ENCODE measurements around the gene KIF1A.
"Not testable (repeated sequence)": the region's sequence is repeated elsewhere in the genome, so short reads cannot be mapped to it uniquely, and the experiment has no call there.

Gene KIF1A

GRCh38 chr2:240701091-240701735 lies 118.8 kb downstream of the KIF1A start:
- no peak for DNase-seq (ENCODE audit: extremely low read depth, low read depth)
- no peak for TF ChIP-seq CTCF (IDR thresholded peaks at IDR 0.05; ENCODE audit: low read depth, low read length)

DNA sequence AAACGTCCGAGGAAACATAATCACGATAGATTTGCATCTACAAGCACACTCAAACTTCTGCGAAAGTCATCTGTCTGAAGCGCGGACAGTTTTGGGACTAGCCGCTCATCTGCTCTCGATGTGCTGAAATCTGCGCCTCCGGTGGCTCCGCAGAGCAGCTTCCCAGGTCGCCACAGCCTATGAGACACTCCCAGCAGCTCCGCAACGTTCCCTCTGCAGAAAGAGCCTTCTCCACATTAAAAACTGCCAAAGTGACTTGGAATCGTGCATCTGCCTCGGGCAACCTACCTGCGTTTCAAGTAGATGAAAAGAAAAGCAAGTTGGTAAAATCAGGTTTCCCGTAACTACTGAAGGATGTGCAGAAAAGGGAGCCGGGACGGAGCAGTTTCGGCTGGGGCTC lies 119.4 kb downstream of the KIF1A start:
- not testable (repeated sequence) for DNase-seq (ENCODE audit: extremely low read depth, low read depth)

DNA sequence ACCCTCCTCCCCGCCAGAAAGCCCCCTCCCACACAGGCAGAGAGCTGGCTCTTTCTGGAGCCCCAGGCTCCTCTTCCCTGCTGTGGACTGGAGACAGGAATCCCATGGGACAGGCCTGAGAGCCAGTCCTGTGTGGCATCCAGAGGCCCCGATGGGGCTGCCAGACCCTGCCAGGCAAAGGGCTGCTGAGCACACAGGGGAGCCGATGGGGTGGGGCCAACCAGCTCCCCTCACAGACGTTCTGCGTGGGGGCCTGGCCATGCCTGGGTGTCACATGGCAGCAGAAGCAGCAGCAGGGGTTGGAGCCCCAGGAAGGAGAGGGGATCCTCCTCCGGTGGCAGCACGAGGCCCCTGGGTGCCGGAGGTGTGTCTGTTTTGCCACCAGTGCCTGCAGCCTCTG lies 120.2 kb downstream of the KIF1A start:
- not testable (repeated sequence) for DNase-seq (ENCODE audit: extremely low read depth, low read depth)

DNA sequence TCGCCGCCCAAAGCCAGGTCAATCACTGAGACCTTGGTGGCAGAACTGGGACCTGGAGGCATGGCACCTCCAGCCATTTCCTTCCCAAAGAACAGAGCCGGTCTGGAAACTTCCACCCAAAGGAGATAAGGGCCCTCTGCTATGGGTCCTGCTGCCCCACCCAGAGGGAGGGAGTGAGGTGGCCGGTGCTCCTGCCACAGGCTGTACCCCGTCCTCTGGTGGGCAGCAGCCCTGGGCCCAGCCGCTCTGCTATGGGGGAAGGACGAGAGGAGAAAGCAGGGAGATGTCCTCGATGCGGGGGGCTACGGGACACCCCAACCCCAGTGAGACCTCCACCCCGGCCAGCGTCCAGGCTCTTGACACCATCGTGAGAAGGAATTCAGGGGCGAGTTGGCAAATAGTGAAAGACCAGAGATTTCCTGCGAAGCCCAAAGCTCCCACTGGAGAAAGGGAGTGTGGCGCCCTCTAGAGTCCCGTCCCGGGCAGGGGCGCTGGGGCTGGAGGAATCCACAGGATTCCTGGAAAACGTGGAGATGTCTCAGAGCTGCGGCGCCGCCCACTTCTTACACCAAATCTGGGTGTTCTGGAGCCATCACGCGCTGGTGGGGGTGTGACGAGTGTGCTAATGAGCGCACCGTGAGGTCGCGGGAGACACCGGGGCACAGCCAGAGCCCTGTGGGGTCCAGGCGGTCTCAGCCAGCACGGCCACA lies 121.0 kb downstream of the KIF1A start:
- DNase-seq (ENCODE audit: extremely low read depth, low read depth), result not testable (repeated sequence)

DNA sequence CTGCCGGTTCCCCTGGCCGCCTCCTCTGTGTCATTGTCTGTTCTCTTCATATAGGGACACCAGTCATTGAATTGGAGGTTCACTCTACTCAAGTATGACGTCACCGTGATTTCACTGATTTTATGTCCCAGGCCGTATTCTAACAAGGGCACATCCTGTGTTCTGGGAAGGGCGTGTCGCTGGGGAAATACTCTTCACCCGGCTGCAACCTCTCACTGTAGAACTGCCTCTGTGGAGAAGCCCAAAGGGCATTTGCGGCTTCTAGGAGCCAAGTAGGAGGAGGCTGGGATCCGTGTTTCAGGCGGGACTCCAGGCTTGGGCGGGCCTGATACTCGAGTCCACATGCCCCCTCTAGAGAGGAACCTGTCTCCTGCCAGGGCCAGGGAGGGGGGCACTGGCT lies 123.5 kb downstream of the KIF1A start:
- DNase-seq (ENCODE audit: extremely low read depth, low read depth), result not testable (repeated sequence)

- not testable (repeated sequence) for DNase-seq (ENCODE audit: extremely low read depth, low read depth)
Measured at GRCh38 chr2:240695593-240695992, 124.4 kb downstream of the KIF1A start.

DNA sequence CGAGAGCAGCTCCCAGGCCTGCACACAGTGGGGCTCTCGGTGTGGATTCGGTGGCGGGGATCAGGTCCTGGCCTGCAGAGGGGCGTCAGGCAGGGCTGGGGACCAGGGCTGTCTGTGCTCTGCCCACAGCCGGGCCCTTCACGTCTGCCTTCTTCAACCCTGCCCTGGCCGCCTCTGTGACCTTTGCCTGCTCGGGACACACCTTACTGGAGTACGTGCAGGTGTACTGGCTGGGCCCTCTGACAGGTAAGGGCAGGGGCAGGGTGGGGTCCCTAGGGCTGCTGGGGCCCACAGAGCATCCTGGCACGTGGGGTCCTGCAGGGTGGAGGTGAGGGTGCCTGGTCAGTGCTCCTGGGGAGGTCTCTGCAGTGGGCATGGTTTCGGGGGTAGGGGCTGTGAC lies 125.7 kb downstream of the KIF1A start:
- not testable (repeated sequence) for DNase-seq (ENCODE audit: extremely low read depth, low read depth)

DNA sequence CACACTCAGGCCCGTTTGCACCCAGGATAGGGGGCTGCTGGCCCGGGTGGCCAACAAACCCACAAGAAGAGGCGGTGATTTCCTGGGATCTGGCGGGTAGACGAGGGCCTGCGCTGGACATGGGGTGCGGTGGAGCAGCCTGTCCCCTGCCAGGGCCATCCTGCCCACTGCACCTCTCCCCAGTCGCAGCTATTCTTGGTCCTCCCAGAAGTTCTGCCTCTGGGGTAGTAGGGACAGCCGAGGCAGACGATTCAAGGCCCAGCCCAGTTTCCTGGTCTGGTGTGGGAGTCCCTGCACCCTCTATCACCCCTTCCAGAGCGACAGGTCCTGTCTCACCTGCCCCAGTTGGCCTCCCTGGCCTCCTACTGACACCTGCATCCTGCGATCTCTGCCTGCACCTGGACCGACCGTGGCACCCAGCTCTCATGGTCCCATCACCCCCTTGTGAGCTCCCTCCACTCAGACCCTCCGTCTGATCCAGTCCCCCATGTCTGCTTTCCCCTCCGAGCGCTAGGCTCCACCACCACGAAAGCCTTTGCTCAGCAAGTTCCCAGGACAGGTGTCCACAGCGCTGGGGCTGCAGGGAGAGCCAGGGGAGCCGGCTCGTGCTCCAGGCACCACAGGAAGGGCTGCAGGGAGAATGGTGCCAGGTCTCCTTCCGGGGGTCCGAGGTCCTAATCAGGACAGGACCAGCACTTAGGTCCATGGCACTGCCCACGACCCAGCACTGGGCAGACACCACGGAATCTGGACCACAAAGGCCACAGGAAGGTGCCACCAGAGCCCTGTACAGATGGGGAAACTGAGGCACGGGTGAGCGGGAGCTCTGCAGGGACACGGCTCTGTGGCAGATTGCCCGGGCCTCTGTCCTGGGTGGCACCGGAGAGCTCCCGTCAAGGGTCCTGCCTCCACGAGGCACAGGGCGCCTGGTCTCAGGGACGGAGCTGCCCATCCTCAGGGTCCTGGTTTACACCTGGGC lies 127.1 kb downstream of the KIF1A start:
- not testable (repeated sequence) for DNase-seq (ENCODE audit: extremely low read depth, low read depth)

GRCh38 chr2:240691631-240692420 lies 128.2 kb downstream of the KIF1A start, which contains the start of gene AQP12A:
AQP12A (plus strand) TSS chr2:240691866; CDS start chr2:240691914, 48 bp downstream.
- DNase-seq (ENCODE audit: extremely low read depth, low read depth), result not testable (repeated sequence)

GRCh38 chr2:240691075-240691427 lies 129.0 kb downstream of the KIF1A start:
- DNase-seq (ENCODE audit: extremely low read depth, low read depth), result not testable (repeated sequence)

GRCh38 chr2:240690421-240691074 lies 129.5 kb downstream of the KIF1A start:
- DNase-seq (ENCODE audit: extremely low read depth, low read depth), result not testable (repeated sequence)

DNA sequence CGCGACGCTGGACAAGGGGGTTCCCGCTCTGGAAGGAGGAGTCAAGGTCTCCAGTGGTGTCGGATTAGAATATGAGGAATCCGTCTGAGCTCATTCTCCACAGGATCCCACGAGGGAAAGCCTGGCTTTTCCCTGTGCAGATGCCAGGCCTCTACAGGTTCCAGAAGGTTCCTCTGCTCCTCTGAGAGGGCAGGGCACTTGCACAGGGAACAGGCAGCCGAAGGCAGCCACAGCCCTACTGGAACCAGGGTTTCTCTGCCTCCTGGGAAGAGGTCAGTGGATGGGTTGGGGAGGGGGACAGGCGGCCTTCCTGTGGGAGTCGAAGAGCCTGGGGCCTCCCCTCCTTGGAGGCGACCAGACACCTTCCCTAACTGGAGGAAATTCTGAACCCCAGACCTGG lies 130.0 kb downstream of the KIF1A start:
- no peak for TF ChIP-seq CTCF (IDR thresholded peaks at IDR 0.05; ENCODE audit: low read depth, low read length)
- no peak for DNase-seq (ENCODE audit: extremely low read depth, low read depth)
